ENCODE data around the gene RGS3.

DNA sequence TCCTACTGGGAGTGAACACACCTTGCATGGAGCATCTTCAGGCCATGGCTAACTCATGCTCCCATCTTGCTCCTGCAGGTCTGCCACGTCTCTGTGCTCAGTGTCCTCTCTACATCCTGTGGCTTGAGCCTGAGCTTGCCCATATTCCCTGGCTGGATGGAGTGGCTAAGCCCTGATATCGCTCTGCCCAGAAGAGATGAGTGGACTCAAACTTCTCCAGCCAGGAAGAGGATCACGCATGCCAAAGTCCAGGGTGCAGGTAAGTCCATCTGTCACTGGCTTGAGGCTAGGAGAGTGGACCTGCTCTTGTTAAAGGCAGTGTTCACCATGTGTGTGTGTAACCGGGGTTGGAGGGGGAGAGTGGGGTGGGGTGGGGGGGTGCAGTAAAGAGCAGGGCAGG, 1.6 kb upstream of the RGS3 start:
- TF ChIP-seq TFAP4 (IDR thresholded peaks at IDR 0.05; ENCODE audit: borderline replicate concordance, low read depth) (no peak), RAD21 (CRISPR knock-in tag; IDR thresholded peaks at IDR 0.05) (no peak), POGK (CRISPR knock-in tag; conservative IDR thresholded peaks at IDR 0.05) (no peak), SOX6 (IDR thresholded peaks at IDR 0.05) (no peak), SOX6 (CRISPR knock-in tag; IDR thresholded peaks at IDR 0.05) (no peak)
- TF ChIP-seq, protein P1, sequence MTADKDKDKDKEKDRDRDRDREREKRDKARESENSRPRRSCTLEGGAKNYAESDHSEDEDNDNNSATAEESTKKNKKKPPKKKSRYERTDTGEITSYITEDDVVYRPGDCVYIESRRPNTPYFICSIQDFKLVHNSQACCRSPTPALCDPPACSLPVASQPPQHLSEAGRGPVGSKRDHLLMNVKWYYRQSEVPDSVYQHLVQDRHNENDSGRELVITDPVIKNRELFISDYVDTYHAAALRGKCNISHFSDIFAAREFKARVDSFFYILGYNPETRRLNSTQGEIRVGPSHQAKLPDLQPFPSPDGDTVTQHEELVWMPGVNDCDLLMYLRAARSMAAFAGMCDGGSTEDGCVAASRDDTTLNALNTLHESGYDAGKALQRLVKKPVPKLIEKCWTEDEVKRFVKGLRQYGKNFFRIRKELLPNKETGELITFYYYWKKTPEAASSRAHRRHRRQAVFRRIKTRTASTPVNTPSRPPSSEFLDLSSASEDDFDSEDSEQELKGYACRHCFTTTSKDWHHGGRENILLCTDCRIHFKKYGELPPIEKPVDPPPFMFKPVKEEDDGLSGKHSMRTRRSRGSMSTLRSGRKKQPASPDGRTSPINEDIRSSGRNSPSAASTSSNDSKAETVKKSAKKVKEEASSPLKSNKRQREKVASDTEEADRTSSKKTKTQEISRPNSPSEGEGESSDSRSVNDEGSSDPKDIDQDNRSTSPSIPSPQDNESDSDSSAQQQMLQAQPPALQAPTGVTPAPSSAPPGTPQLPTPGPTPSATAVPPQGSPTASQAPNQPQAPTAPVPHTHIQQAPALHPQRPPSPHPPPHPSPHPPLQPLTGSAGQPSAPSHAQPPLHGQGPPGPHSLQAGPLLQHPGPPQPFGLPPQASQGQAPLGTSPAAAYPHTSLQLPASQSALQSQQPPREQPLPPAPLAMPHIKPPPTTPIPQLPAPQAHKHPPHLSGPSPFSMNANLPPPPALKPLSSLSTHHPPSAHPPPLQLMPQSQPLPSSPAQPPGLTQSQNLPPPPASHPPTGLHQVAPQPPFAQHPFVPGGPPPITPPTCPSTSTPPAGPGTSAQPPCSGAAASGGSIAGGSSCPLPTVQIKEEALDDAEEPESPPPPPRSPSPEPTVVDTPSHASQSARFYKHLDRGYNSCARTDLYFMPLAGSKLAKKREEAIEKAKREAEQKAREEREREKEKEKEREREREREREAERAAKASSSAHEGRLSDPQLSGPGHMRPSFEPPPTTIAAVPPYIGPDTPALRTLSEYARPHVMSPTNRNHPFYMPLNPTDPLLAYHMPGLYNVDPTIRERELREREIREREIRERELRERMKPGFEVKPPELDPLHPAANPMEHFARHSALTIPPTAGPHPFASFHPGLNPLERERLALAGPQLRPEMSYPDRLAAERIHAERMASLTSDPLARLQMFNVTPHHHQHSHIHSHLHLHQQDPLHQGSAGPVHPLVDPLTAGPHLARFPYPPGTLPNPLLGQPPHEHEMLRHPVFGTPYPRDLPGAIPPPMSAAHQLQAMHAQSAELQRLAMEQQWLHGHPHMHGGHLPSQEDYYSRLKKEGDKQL (CRISPR knock-in tag; IDR thresholded peaks at IDR 0.05; ENCODE audit: low read depth), result no peak
